Measurements from ENCODE around the gene LRRC3C. TPM values are rescaled to one million over a fixed set of nuclear protein-coding genes. Genes with fewer than 3 reads are reported as not detected.
A peak's percentile ranks its signal among the peaks of the same experiment; 100 is the strongest.

LRRC3C gene
- total RNA-seq, 1 donor from 2014 or later, result not detected

DNA sequence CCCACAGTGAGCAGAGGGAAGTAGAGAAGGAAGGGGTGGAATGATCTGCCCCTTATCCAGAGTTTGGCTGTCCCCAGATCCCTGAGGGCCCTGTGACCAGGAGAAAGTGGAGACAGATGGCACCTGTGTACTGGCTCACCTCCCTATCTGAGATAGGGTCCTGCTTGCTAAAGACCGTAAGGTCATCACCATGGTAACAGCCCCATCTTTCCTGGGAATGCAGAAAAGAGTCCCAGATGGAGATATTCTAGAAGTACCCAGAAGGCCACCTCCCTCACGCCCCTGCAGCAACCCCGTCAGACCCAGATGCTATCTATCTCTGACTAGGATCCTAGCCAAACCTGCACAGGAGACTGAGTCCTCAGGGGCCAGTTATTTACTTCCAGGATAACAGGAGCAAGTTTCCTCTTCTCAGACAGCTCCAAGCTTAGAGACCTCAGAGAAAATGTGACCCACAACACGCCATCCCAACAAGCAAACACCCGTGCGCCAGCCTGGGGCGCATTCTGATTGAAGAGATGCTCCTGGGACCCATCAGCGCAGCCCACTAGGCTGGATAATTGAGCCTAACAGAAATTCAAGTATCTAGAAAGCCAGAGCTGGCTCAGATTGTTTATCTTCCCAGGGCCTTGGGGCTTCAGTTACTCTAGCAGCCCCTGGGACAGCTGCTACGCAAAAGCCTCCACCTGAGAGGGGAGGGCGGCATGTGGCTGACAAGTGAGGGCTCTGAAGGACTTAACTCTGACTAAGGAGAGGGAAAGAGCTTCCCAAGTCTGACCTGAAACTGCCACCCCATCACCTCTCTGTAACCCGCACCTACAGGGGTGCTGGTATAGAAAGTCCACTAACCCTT is 2.0 kb upstream of the LRRC3C start:
- peaks cover 30% of the 10 kb centered on the region for H3K4me1 ChIP-seq

GRCh38 chr17:39926135-39926587 is 1.4 kb upstream of the LRRC3C start:
- Histone ChIP-seq H4K20me1 (ENCODE audit: low read depth) (peaks cover 29% of the 10 kb centered on the region), H3K9me3 (ENCODE audit: low read depth) (no peaks in the 10 kb centered on the region), H3K9ac (no peak overlapping the region), H3K27me3 (no peaks in the 10 kb centered on the region), H3K4me2 (peak overlapping the region; percentile 87), H3K36me3 (no peaks in the 10 kb centered on the region), H3K27ac (no peak overlapping the region), H3F3A (ENCODE audit: low read depth) (peaks cover 8% of the 10 kb centered on the region), H3K4me1 (peaks cover 30% of the 10 kb centered on the region), H2AFZ (replicated peaks) (no peak overlapping the region), H3K4me3 (peak overlapping the region; percentile 93), H3K79me2 (ENCODE audit: low read depth) (peaks cover 26% of the 10 kb centered on the region)
- Mint-ChIP-seq H3K4me3 (peak overlapping the region; percentile 94), H3K27me3 (ENCODE audit: insufficient read depth, low read depth) (peaks cover 5% of the 10 kb centered on the region), H3K36me3 (peaks cover 9% of the 10 kb centered on the region), H3K4me1 (peaks cover 30% of the 10 kb centered on the region), H3K27ac (peak overlapping the region; percentile 33), H3K9me3 (no peaks in the 10 kb centered on the region)
- no peak for DNase-seq (ENCODE audit: low spot score)
- TF ChIP-seq EZH2 (IDR thresholded peaks at IDR 0.05) (no peak), EZH2phosphoT487 (IDR thresholded peaks at IDR 0.05) (no peak)
- TF ChIP-seq, protein P1, sequence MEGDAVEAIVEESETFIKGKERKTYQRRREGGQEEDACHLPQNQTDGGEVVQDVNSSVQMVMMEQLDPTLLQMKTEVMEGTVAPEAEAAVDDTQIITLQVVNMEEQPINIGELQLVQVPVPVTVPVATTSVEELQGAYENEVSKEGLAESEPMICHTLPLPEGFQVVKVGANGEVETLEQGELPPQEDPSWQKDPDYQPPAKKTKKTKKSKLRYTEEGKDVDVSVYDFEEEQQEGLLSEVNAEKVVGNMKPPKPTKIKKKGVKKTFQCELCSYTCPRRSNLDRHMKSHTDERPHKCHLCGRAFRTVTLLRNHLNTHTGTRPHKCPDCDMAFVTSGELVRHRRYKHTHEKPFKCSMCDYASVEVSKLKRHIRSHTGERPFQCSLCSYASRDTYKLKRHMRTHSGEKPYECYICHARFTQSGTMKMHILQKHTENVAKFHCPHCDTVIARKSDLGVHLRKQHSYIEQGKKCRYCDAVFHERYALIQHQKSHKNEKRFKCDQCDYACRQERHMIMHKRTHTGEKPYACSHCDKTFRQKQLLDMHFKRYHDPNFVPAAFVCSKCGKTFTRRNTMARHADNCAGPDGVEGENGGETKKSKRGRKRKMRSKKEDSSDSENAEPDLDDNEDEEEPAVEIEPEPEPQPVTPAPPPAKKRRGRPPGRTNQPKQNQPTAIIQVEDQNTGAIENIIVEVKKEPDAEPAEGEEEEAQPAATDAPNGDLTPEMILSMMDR (IDR thresholded peaks at IDR 0.05), result no peak

More for the DNA sequence above, 2.0 kb upstream of the LRRC3C start:
- Histone ChIP-seq H2AFZ (replicated peaks) (no peak overlapping the region), H3K36me3 (no peaks in the 10 kb centered on the region), H3K9ac (no peak overlapping the region), H3K27me3 (no peaks in the 10 kb centered on the region), H3K4me2 (peak overlapping the region; percentile 87), H3F3A (ENCODE audit: low read depth) (peaks cover 8% of the 10 kb centered on the region), H3K9me3 (ENCODE audit: low read depth) (no peaks in the 10 kb centered on the region), H3K79me2 (ENCODE audit: low read depth) (peaks cover 26% of the 10 kb centered on the region), H3K27ac (no peak overlapping the region), H4K20me1 (ENCODE audit: low read depth) (peaks cover 29% of the 10 kb centered on the region), H3K4me3 (no peak overlapping the region)
- Mint-ChIP-seq H3K27ac (peak overlapping the region; percentile 33), H3K27me3 (ENCODE audit: insufficient read depth, low read depth) (peaks cover 5% of the 10 kb centered on the region), H3K9me3 (no peaks in the 10 kb centered on the region), H3K4me3 (peak overlapping the region; percentile 94), H3K36me3 (peaks cover 9% of the 10 kb centered on the region), H3K4me1 (peaks cover 30% of the 10 kb centered on the region)
- TF ChIP-seq EZH2 (IDR thresholded peaks at IDR 0.05) (no peak), EZH2phosphoT487 (IDR thresholded peaks at IDR 0.05) (no peak)
- TF ChIP-seq, protein P1 (IDR thresholded peaks at IDR 0.05), result no peak
- no peak for DNase-seq (ENCODE audit: low spot score)

DNA sequence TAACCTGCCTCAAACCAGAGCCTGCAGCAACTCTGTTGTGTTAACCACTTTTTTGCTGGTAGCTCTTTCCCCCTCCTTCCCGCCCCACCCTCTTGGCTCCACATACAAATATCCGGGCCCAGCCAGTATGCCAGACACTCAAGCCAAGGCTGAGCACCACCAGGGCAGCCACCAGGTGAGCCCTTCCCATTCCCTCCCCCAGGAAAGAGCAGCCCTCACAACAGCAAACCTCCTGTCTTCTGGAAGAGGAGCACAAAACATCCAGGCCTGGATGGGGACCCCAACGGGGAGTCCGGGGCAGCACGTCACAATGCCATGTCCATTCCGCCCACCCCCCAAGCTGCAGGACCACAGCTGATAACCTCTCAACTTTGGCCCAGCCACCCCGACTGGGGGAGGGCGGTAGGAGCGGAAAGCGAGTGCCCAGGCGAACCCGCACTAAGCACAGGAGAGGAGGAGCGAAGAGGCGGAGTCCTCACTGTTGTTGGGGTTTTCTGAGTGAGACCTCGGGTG is 888 bp upstream of the LRRC3C start:
- H2AFZ ChIP-seq (replicated peaks), result peak overlapping the region; percentile 94
- H3K27ac ChIP-seq, result no peak overlapping the region
- Mint-ChIP-seq H3K4me1 (peaks cover 30% of the 10 kb centered on the region), H3K4me3 (peak overlapping the region; percentile 94), H3K27ac (no peak overlapping the region), H3K9me3 (no peaks in the 10 kb centered on the region), H3K27me3 (ENCODE audit: insufficient read depth, low read depth) (peaks cover 5% of the 10 kb centered on the region), H3K36me3 (peaks cover 9% of the 10 kb centered on the region)
- H3K4me1 ChIP-seq, result peaks cover 30% of the 10 kb centered on the region
- DNase-seq (ENCODE audit: low spot score), result peak; percentile 71
- peaks cover 26% of the 10 kb centered on the region for H3K79me2 ChIP-seq (ENCODE audit: low read depth)
- TF ChIP-seq EZH2 (IDR thresholded peaks at IDR 0.05), result no peak
- TF ChIP-seq, protein P1 (IDR thresholded peaks at IDR 0.05), result no peak
- no peak for TF ChIP-seq EZH2phosphoT487 (IDR thresholded peaks at IDR 0.05)
- peak overlapping the region; percentile 93 for H3K4me3 ChIP-seq
- no peaks in the 10 kb centered on the region for H3K36me3 ChIP-seq
- H3F3A ChIP-seq (ENCODE audit: low read depth), result peaks cover 8% of the 10 kb centered on the region
- H3K9me3 ChIP-seq (ENCODE audit: low read depth), result no peaks in the 10 kb centered on the region
- H3K9ac ChIP-seq, result peak overlapping the region; percentile 70
- no peaks in the 10 kb centered on the region for H3K27me3 ChIP-seq
- H3K4me2 ChIP-seq, result peak overlapping the region; percentile 87
- peaks cover 29% of the 10 kb centered on the region for H4K20me1 ChIP-seq (ENCODE audit: low read depth)

All from neural progenitor cell (in vitro differentiated cells).